CMK (cell line): ENCODE data around the gene PRKCSH.
"Not testable (repeated sequence)": the region's sequence is repeated elsewhere in the genome, so short reads cannot be mapped to it uniquely, and the experiment has no call there.

Source experiments
- DNase-seq: peaks from one replicate; pipeline ENCODE4 v3.0.0-alpha.2; 2010; ENCODE audit warnings: low read depth

PRKCSH gene

DNA sequence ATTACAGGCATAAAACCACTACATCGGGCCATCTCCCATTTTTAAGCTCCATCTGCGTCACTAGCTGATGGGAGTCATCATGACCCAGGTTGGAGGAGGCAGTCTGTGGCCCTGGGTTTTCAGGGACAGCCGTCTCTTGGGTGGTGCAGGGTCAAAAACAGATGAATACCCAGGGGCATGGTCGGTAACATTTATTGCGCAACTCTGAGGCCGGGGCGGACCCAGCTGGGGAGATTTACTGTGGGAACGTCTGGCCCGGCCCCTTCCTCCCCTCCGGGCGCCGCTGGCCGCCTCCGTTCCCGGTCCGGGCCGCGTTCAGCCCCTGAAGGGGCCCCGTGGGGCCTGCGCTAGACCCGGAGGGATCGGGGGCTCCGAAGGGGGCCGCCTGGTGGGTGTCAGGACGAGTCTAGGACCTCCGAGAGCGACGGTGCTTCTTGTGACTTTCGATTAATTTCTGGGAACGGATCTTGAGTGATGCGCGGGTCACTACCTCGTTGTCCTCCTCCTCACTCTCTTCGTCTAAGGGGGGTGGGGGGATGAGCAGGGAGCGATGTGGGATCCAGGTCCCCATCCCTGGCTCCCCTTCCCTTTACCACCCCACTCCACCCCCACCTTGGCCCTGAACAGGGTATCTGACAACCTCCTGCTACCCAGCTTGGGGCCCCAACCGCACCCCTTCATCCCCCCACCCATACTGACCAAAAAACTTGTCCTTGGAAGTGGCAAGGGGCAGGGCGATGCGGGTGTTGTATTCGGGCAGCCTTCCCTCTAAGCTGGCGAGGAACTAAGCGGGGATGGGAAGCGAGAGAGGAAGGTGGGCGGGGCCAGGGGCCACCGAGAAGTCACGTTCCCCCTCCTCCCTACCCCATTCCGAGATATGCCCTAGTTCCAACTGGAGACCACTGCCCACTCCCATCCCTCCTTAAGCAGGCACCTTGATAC, 14.7 kb upstream of the PRKCSH start:
- DNase-seq, result no peak

DNA sequence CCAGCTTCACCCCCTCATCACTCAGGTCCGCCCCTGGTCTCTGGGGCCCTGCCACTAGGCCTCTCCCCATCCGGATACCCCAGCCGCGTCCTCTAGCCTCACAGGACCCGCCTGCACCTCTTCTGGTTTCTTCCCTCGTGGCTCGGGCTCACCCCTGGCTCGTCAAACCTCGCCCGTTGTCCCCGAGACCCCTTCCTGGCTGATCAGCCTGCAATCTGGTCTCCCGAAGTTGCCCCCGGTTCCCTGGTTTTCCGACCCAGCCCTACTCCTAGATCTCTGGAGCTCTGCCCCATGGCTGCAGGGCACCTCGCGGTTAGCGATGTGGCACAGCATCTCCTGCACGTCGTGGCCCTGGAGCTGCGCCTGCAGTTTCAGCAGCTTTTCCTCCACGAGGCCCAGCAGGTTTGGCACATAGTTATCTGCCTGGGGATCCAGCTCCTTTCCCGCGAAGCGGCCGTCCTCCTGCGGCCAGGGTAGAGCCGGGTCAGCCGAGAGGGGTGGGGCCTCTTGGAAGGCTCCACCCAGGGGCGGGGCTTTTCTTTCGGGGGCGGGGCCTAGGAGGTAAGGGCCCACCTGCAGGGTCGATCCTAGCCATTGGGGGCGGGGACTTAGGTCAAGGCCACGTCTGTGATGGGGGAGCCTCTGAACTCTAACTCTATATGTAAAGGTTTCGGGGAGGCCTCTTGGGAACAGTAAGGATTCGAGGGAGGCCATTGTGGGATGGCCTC, 13.9 kb upstream of the PRKCSH start:
- DNase-seq, result no peak

DNA sequence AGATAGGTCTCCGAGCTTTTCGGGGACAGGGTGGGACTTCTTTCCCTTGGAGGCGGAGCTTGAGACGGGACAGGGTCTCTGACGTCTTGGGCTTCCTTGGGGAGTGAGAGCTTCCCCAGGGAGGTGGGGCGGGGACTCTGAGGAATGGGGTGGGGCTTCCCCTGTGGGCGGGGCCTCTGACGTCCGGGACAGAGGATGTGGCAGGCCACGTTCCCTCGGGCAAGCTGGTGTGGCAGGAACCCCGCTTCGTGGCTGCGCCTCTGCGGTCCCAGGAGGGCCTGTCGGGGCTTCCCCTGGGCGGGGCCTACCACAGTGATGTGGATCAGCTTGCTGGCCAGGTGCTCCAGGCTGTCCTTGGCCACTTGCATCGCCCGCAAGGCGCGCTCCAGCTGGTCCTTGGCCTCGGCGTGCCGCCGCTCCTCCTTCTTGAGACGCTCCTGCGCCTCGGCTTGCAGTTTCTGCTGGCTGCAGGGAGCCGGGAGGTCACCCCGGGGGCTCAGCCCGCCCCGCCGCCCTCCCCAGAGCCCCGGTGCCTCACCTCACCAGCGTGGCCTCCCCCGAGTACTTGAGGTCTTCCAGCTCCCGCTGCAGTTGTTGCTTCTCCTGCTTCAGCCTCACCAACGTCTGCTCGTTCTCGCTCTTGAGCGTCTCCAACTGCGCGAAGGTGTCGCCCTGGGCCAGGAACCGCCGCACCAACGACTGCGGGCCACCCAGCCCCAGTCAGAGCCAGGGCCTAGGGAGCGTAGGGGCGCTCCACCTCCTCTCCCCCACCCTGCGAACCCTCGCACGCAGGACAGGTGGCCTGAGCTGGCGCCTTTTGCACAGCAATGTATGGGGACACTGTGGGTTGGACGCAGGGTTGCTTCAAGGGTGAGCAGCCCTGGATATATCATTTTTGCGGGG, 13.0 kb upstream of the PRKCSH start:
- DNase-seq, result peak; percentile 61

DNA sequence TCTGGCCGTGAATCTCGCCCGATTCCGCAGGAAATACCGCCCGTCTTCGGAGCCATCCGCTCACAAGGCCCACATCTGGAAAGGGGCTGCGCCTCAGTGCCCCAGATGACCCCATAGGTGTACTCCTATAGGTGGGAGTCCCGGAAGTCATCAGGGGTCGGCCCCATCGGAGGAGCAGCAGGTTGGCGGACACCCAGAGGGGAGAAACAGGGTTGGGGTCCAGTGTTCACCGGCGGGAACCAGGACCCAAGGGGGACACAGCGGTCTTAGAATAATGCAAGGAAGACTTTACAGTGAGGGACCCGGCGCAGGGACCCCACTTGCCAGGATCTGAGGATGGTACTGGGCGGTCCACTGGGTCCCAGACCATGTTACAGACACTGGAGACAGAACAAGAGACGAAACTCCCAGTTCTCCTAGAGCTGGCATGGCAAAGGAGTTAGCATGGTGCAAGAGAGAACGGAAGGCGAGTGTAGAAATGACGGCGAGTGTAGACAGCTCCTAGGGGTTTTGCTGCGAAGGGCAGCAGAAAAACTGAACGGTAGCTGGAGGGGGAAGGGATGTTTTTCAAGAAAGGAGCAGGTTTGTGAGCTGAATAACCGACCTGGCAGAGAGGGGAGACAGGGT, 12.2 kb upstream of the PRKCSH start:
- DNase-seq, result no peak

DNA sequence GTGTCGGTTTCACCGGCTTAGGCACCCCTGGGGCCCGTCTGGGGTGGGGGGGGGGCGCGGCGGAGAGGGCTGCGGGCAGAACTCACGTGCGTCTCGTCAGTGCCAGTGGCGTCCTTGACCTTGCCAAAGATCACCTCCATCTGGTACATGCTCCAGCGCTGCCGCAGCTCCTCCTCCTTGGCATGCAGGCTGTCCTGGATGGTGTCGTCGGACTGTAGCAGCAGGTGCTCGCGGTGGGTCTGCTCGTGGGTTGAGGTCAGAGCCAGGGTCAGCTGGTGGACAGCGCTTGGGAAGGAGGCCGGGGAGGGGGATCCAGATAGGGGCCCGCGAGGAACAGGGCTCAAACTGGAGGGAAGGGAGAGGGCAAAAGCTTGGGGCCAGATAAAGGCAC, 11.6 kb upstream of the PRKCSH start:
- DNase-seq, result no peak

DNA sequence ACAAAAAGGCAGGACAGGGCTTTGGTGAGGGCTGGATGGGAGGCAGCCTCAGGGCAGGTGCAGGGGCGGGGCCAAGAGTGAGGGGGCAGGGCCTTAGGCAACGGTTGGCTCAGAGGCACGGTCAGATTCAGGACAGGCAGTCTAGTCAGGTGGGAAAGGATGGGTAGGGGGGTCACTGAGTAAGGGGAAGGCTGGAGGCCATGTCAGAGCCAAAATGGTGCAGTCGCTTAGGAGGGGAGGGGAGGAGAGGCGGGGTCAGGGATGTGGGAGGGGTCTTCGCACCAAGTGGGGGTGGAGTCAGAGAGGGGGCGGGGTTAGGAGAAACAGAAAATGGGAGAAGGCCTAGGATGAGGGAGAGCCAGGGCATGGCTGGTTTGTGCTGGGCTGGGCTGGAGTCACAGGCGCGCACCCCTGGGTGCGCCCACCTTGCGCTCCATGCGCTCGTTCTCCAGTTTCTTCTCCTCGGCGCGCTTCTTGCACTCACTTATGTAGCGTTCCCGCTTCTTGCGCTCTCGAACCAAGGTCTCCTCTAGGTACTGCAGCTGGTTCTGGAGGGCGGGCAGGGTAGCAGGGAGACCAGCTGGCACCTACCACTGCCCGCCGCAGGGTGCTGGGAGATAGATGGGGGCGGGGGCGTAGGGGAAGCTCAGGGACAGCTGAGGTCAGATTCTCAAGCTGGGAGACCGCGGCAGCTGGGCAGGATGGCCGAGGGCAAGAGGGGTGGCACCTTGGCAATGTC, 9.5 kb upstream of the PRKCSH start:
- no peak for DNase-seq

DNA sequence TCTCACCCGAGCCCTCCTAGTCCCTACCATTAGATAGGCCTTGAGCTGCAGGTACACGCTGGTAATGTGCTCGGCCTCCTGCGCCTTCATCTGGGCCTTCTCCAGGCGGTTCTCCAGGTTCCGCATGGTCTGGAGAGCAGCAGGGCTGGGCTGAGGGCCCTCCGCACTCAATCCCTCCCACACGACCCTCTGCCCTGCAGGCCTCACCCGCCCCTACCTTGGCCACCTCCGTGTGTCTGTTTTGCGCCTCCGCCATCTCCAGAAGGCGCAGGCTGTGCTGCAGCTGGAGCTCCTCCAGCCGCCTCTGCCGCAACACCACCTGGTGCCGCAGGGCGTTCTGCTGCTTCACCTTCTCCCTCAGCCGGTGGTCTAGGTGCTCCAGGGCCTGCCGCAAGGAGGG, 8.8 kb upstream of the PRKCSH start:
- DNase-seq, result no peak

DNA sequence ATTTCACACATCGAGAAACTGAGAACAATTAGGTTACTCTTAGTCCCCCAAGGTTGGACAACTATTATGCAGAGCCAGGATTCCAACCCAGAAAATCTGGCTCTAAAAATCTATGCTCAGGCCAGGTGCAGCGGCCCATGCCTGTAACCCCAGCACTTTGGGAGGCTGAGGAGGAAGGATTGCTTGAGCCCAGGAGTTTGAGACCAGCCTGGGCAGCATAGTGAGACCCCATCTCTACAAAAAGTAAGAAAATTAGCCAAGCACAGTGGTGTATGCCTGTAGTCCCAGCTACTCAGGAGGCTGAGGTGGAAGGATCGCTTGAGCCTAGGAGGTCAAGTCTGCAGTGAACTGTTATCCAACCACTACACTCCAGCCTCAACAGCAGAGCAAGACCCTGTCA, 1.9 kb upstream of the PRKCSH start:
- not testable (repeated sequence) for DNase-seq

DNA sequence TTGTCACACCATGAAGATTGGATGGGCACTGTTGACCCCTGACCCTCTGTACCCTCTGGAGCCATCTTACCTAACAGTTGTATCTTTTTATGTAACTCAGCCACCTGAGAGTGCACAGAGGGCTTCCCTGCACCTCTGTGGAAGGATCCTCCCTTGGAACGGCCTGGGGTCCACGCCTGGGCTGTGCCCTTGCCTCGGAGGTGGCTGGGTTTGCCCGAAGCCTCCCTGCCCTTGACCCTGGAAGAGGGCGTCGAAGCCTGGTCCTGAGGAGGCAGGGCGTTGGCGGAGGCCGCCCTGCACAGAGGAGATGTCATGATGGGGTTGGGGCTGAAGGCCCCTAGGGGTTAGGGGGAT, 755 bp upstream of the PRKCSH start:
- DNase-seq, result no peak

DNA sequence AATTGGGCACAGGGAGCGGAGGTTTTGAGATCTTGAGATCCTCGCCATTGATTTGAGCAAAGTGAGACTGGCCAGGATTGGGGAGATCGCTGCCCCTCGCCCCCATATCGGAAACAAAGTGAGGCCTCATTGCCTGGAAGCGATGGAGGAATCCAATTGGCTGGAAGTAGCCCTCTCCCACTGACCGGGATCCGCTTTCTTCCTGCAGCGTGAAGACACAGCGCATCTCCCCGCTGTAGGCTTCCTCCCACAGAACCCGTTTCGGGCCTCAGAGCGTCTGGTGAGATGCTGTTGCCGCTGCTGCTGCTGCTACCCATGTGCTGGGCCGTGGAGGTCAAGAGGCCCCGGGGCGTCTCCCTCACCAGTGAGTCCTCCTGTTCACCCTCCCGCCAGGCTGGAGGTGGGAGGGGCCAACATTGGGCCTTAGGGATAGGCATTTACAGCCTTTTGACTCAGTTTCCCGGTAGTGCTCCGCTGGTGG, 438 bp downstream of the PRKCSH start:
- peak; percentile 30 for DNase-seq

DNA sequence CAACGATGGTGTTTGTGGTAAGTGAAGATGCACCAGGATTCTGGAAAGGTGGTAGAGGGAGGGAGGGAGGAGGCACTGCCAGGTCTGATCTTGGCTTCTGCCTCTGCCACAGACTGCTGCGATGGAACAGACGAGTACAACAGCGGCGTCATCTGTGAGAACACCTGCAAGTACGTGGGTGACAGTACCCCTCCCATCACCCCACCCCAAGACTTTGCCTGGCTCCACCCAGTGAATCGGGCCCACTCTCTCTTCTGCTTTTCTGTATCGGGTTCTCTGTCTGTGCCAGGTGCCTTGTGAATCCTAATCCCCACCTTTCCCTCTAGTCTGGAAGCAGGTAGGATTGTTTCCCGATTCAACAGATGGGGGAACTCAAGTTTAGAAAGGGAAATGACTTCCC, 2.5 kb downstream of the PRKCSH start:
- DNase-seq, result no peak

DNA sequence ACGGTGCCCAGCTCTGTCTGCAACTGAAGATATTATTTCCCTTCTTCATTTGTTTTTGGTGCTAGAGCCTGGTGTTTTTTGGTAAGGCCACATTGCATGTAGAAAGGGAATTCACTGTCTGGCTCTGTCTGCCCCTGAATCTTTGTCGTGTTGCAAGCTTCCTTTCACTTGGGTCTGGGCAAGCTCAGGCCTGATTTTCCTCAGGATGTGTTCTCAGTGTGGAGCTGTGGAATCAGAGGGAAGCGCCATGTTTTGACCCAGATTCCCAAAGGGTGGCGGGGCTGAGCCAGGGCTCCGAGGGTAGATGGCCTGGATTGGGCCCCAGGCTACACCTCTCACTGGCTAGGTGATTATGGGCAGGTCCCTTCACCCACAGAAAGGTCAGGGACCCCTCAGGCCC, 8.6 kb downstream of the PRKCSH start:
- DNase-seq, result no peak

DNA sequence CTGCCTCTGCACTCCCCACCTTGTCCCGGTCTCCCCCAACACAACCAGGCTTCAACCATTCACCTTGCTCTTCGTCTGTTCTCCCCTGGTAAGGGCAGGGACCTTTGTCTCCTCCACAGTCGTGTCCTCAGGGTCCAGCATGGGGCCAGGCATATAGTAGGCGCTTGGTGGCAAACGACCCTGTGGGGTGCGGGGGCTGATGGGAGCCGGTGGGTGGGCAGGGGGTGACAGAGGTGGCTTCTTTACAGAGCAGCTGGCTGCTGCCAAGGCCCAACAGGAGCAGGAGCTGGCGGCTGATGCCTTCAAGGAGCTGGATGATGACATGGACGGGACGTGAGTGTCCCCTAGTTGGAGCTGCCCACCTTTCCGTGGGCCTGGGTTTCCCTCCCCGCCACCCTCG, 9.7 kb downstream of the PRKCSH start:
- no peak for DNase-seq

DNA sequence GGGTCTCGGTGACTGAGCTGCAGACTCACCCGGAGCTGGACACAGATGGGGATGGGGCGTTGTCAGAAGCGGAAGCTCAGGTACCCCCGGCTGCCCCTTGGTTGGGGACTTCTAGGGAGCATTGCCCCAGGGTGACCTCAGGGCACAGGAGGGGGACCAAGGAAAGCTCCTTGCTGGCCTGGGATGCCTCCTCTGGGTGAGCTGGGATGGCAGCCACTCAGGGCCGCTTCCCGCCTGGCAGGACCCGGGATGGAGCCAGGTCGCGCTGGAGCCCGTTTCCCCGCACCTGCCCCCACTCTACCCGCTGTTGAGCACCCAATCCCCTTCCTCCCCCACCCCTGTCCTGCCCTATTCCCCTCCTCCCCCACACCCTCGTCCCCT, 10.8 kb downstream of the PRKCSH start:
- DNase-seq, result no peak

DNA sequence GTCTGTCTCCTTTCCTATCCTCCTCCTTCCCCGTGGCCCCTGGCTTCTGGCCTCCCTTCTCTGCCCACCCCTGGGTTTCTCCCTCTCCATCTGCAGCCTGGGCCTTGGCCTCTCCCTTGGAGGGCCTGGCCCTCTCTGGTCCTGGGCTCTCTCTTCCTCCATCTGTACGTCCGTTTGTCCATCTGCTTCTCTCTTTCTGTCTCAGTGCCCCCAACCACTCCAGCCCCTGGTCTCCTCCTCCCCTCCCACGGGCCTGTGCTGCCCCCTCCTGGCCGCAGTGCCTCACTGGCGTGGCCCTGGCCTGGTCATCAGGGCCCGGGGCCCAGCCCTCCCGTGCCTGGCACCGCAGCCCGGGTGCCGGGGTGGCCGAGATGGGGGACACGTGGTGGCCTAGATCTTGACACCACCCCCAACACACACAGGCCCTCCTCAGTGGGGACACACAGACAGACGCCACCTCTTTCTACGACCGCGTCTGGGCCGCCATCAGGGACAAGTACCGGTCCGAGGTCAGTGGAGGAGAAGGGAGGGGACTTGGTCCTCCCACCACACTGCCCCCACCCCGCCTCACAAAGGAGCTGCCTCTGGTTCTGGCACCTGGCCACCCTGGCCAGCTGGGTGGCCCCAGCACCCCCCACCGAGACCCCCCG, 11.3 kb downstream of the PRKCSH start:
- DNase-seq, result no peak

DNA sequence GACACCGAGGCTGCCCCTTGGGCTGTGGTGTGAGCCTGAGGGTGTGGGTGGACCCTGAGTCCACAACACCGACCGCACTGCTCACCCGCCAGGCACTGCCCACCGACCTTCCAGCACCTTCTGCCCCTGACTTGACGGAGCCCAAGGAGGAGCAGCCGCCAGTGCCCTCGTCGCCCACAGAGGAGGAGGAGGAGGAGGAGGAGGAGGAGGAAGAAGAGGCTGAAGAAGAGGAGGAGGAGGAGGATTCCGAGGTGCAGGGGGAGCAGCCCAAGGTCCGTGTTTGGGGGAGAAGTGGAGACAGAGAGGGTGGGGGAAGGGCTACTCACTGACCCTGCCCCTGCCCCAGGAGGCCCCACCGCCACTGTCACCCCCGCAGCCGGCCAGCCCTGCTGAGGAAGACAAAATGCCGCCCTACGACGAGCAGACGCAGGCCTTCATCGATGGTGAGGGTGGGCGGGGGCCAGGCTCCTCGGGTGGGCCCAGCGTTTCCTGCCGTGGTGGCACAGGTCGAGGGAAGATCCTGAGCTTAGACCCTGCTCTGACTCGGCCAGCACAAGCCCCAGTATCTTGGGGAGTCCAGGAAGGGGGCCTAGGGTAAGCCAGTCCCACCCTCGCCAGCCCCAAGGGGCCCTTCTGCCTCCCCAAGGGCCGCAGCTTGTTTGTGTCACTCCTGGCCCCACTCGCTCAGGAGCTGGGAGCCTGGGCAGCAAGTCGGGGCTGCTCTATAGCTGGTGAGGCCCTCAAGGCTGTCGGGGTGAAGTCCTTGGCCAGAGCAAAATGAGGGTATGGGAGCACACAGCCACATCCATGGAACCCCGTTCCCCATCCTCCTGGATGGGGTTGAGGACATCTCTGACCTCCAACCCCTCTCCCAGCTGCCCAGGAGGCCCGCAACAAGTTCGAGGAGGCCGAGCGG, 12.2 kb downstream of the PRKCSH start:
- no peak for DNase-seq

DNA sequence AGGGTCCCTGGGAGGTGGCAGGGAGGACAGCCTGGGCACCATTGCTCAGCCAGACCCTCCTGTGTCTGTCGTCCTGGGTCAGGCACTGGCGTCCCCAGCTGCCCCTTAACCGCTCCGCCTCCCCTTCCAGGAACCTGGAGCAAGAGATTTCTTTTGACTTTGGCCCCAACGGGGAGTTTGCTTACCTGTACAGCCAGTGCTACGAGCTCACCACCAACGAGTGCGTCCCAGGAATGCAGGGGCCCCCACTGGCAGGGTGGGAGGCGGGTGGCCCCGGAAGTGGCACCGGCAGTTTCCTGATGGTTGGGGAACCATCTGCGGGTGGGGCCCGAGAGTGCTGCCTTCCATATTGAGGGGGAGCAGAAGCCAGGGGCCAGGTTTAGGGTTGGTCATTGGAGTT, 13.0 kb downstream of the PRKCSH start:
- DNase-seq, result no peak

DNA sequence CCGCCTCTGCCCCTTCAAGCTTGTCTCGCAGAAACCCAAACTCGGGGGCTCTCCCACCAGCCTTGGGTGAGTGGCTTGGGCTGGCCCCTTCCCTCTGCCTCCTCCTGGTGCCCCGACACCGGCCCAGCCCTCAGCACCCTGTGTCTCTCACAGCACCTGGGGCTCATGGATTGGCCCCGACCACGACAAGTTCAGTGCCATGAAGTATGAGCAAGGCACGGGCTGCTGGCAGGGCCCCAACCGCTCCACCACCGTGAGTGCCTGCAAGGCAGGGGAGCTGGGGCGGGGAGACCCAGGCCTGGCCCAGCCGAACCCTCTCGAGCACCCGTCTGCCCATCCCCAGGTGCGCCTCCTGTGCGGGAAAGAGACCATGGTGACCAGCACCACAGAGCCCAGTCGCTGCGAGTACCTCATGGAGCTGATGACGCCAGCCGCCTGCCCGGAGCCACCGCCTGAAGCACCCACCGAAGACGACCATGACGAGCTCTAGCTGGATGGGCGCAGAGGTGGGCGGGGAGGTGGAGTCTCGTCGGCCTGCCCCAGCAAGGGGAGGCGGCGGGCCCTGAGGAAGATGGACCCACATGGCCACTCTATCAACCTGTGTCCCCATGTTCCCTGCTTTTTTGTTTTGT, 13.6 kb downstream of the PRKCSH start:
- DNase-seq, result no peak
